ACHN (cell line): ENCODE results near the gene MARS1.

Experiments
- DNase-seq: peaks from one replicate; pipeline ENCODE4 v3.0.0-alpha.2; 2015
- in situ Hi-C: cut with HindIII; loops from 2 replicates; pipeline ENCODE4 v1.10.0; 2017; ENCODE audit warnings: low sequenced_read_pairs, low pct_ligation_motif_present, low pct_unique_long_range_greater_than_20kb

Gene MARS1

DNA sequence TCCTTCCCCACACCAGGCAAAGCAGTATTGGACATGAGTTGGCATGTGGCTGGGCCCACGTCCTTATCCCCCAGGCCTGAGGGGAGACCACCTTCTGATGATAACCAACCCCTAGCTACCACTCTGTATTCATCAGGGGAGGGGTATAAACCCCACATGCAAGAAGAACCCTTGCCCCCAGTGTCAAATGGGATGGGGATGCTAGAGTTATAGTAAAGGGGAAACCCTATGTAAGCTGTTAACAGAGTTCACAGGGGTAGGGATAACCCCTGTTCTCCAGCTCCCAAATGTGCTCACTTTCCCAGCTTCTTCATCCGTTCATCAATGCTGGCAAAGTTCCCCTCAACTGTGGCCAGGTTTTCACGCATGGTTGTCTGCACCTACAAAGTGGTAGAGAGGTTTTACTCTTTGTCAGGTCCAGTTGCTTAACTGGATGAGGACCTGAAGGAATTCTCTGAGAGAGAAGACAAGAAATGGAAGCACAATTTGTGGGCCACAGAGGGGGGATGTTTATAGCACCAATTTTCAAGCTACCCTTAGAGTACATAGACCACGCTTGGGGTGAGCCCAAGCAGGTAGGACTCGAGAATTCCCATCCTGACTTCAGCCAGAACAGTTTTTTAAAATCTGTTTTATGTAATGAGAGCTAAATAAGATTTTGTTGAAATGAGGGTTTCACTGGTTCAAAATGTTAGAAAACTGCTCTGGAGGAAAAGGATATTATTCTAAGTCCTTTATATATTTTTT lies 42.7 kb downstream of the MARS1 start:
- DNase-seq = no peak
- in situ Hi-C loops = no loop called here

DNA sequence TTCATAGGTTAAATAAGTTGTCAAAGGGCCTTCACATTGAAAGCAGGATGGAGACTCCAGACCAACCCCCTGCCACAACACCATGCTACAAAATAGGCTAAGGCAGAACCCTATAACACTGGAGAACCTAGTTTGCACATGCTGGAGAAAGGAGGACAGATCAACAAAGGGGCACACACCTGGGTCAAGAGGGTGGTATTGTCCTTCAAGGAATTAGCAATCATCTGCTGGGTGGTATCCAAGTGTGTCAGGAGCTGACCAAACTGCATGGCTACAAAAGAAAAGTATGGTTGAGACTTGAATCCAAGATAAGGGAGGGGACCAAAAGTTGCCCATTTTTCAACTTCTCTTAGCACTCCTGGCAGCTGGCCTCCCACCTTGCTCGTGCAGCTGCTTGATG lies 44.0 kb downstream of the MARS1 start:
- no peak for DNase-seq
- in situ Hi-C loops = no loop called here

DNA sequence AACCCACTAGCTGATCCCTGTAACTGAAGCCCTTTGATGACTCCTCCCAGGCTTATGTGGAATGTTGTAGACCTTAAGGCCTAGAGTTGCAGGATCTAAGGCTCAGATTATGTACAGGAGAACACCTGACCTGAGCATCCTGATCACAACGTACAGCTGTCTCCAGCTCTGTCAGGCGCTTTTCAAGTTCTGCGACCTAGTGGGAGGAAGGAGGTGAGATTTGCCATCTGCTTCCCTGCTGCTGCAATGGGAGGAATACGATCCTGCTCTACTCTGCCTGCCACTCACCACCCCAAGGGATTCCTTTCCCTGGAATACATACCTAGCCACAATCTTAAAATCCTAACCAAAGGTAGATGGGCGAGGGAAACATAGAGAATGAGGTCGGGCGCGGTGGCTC lies 45.2 kb downstream of the MARS1 start:
- DNase-seq = no peak
- in situ Hi-C loops = no loop called here

GRCh38 chr12:57534250-57534649 lies 46.4 kb downstream of the MARS1 start:
- no peak for DNase-seq
- in situ Hi-C loops = no loop called here

- in situ Hi-C loops = no loop called here
- no peak for DNase-seq
Measured at GRCh38 chr12:57534991-57535543, 47.2 kb downstream of the MARS1 start.

GRCh38 chr12:57535764-57536596 lies 48.1 kb downstream of the MARS1 start:
- in situ Hi-C loops = no loop called here
- DNase-seq = no peak

DNA sequence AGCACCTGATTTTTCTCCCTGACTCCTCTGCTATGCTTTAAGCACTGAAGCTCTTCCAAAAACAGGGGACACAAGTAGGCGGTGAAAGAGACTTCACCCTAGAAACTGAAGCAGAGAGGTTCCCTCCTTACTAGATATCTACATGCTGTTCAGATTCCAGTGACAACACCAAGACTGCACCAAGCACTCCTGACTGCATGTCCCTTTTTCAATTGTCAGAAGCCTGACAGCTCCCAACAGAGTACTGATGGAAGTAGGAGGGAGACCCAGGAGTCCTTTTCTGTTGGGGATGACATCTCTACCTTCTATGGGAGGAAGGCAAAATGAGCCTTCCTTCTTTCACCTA lies 48.7 kb downstream of the MARS1 start:
- in situ Hi-C loops = no loop called here
- no peak for DNase-seq

DNA sequence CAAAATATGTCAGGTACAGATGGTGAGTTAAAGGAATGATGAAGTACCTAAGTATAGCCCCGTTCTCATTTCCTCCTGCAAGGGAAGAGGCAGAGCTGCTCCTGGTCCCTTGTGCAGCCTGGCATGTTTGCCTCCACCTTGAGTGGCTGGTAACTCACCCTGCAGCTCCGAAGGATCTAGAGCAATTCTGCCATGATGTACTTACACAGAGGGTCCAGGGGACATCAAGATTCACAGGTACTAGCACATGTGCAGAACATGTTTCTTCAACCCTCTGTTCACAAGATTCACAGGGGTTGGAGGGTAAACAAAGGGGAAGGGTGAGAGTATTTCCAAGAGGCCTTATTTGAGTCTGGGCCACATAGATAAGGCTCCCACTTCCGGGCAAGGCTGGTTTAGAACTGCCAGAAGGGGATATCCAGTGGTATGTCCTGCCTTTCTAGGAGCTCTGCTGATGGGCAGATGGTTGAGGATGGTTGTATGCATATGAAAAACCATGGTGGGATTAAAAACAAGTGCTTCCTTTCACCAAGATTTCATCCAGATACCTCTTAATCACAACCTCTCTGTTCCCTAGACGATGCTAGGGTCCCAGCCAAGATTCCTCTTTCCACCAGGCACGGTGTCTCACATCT lies 51.4 kb downstream of the MARS1 start:
- in situ Hi-C loops = no loop called here
- no peak for DNase-seq

GRCh38 chr12:57541001-57541400 lies 53.1 kb downstream of the MARS1 start:
- no peak for DNase-seq
- in situ Hi-C loops = no loop called here

GRCh38 chr12:57541717-57542116 lies 53.8 kb downstream of the MARS1 start:
- DNase-seq = no peak
- in situ Hi-C loops = no loop called here

DNA sequence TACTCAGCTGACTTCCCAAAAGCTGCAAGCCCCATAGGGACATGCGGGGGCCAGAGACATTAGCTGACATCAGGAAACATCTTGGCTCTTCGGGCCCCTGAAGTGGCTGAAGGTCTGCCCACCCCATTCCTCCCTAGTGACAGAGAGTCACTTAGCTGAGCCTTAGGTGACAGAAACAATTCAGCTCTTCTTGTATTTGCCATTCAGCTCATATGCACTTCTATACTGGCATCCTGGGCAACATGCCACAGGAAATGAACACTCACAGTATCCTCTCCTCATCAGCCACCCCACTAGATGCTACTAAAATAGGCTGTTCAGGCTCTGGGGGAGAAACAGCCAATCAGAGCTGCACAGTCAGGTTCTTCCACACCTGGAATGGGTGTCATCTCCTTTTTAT lies 55.7 kb downstream of the MARS1 start:
- in situ Hi-C loops = no loop called here
- DNase-seq = no peak

GRCh38 chr12:57545809-57546437 lies 58.1 kb downstream of the MARS1 start:
- no peak for DNase-seq
- in situ Hi-C loops = no loop called here

DNA sequence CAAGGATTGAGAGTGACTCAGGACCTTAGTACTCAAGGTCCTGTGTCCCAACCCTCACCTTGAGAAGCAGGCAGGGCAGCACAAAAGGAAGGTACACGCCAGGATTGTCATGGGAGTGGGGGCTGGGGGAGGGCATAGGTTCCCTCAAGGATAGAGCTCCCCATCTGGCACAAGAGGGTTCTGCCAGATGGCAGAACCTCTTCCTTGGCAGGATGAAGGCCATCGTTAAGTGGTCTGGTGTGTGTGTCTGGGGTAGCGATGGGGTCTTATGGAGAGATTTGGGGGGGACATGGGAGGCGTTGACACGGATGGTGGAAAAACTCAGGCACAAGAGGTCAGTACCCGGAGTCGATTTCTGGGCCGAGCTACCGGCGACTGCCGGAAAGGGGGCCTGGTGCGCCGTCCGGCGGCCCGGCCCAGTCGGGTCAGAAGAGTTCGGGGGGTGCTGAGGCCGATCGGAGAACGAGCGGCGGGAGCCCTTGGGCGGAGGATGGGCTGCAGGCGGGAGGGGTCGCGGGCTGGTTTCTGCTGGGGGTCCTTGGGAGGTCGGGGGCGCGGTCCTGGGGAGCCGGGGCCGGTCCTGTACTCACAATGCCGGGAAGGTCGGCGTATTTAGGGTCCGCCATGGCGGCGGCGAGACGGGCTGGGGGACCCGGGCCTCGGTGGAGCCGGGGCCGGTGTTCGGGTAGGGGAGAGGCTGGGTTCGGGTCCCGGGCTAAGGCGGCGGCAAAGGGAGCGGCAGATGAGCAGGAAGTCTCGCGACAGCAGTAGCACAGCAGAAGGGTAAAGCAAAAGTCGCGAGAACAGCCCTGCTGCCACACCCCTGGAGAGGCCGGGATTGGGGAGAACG lies 58.8 kb downstream of the MARS1 start, which contains the start of gene DCTN2:
Gene DCTN2, minus strand, starts transcription at position 755 of the 850 bp plus-strand sequence. Its CDS starts 129 bp downstream, at position 626.
- in situ Hi-C loops = no loop called here
- peak; percentile 100 for DNase-seq

GRCh38 chr12:57547288-57548012 lies 59.6 kb downstream of the MARS1 start:
- in situ Hi-C loops = no loop called here

DNA sequence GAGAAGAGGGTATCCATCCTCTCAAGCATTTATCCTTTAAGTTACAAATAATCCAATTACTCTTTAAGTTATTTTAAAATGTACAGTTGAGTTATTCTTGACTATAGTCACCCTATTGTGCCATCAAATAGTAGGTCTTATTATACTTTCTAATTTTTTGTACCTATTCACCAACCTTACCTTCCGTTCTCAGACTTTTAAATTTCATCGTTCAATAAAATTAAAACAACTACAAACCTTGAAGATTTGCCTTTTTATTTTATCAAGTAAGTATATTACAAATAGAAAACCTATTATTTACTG lies 60.1 kb downstream of the MARS1 start:
- in situ Hi-C loops = no loop called here
- DNase-seq = no peak

More at GRCh38 chr12:57547288-57548012, 59.6 kb downstream of the MARS1 start:
- DNase-seq = no peak

GRCh38 chr12:57548488-57548887 lies 60.6 kb downstream of the MARS1 start:
- in situ Hi-C loops = no loop called here
- no peak for DNase-seq

DNA sequence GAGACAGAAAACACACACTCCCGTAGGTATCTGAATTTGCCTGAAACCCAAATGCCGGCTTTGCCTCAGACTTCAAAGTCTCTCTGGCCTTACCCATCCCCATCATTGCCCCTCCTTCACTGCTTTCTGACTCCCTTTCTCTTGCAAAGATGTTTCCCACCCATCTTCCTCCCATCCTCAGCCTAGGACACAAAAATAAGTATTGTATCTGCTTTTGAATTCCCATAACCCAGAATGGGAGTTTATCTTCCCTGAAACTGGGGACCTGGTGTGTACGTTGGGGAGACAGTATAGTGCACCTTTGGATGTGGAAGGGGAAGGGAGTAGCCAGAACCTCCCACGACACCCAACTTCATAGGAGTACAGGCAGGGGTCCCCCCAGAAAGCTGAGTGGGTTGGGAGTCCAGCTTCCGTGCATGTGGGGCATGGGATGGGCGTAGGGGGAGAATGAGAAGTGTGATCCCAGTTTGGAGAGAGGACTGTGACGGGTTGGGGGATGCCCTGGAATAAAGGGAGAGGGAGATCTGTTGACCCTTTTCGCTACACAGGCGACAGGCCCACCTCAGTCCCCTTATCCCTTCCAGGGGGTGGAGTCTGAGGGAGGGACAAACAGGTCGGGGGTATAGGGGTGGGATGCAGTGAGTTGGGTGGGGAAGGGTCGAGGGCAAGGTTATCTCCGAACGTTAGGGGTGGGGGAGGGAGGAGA lies 61.5 kb downstream of the MARS1 start:
- no peak for DNase-seq
- in situ Hi-C loops = no loop called here
